ENCODE measurements around the gene DVL2.

- TF ChIP-seq POLR2AphosphoS5 (IDR thresholded peaks at IDR 0.05; ENCODE audit: borderline replicate concordance, low read depth, low read length) (no peak), FOXP2 (optimal IDR thresholded peaks at IDR 0.05; ENCODE audit: control extremely low read depth, extremely low read length, insufficient read depth) (no peak)
These were observed 30.0 kb downstream of the DVL2 start for GRCh38 chr17:7204336-7204735.

Data from SK-N-MC (cell line).